Osteoblast (primary cell): ENCODE results near the gene MMP19. TPM values are rescaled to one million over a fixed set of nuclear protein-coding genes. Genes with fewer than 3 reads are reported as not detected.

Source experiments
- DNase-seq: peaks from one replicate; pipeline ENCODE4 v3.0.0; 2011; ENCODE audit warnings: low spot score, mixed read lengths; ENCODE audit not compliant: insufficient read length; ENCODE audit errors: missing footprints
- H2AFZ ChIP-seq: 2 replicates; pipeline ENCODE4 v1.6.0; 2011; ENCODE audit warnings: mild to moderate bottlenecking, low read length
- H3K27ac ChIP-seq: 2 replicates; pipeline ENCODE4 v1.5.1; 2011; ENCODE audit warnings: mild to moderate bottlenecking, low read depth, low read length, moderate library complexity
- H3K27me3 ChIP-seq: 2 replicates; pipeline ENCODE4 v1.6.0; 2012; ENCODE audit warnings: mild to moderate bottlenecking, control low read depth, inconsistent platforms, low read length, moderate library complexity; ENCODE audit not compliant: insufficient read depth
- H3K36me3 ChIP-seq: 2 replicates; pipeline ENCODE4 v1.5.1; 2011; ENCODE audit warnings: mild to moderate bottlenecking, low read length, control low read depth, moderate library complexity; ENCODE audit not compliant: insufficient read depth
- H3K4me1 ChIP-seq: 2 replicates; pipeline ENCODE4 v1.5.1; 2011; ENCODE audit warnings: mild to moderate bottlenecking, low read length, control low read depth, moderate library complexity; ENCODE audit not compliant: insufficient read depth
- H3K4me2 ChIP-seq: 2 replicates; pipeline ENCODE4 v1.6.0; 2011; ENCODE audit warnings: mild to moderate bottlenecking, low read length; ENCODE audit not compliant: insufficient read depth
- H3K4me3 ChIP-seq: fragments of 200-600 bp; sonication (generic); 3 replicates; pipeline ENCODE4 v1.5.1; 2012; ENCODE audit warnings: mild to moderate bottlenecking, low read length, inconsistent platforms; ENCODE audit not compliant: insufficient read depth
- H3K79me2 ChIP-seq: 2 replicates; pipeline ENCODE4 v1.6.0; 2012; ENCODE audit warnings: mild to moderate bottlenecking, low read length, control low read depth, inconsistent platforms; ENCODE audit not compliant: insufficient read depth
- H3K9me3 ChIP-seq: 2 replicates; pipeline ENCODE4 v1.5.1; 2011; ENCODE audit warnings: low read depth, low read length, control low read depth
- H4K20me1 ChIP-seq: 2 replicates; pipeline ENCODE4 v1.6.0; 2012; ENCODE audit warnings: mild to moderate bottlenecking, low read length, control low read depth; ENCODE audit not compliant: insufficient read depth
- CTCF ChIP-seq: IDR thresholded peaks from 2 replicates; pipeline ENCODE4 v1.5.1; 2011; ENCODE audit warnings: mild to moderate bottlenecking, low read depth, low read length, moderate library complexity; ENCODE audit errors: extremely low read depth
- total RNA-seq: library from RNA; depleted of rRNA; stranded (reverse); fragments of >200 nt; gene quantifications from 2 replicates; pipeline ENCODE4 v1.2.3, GENCODE V29; 2012

The MMP19 gene
- total RNA-seq, 1 donor = 13.0 TPM

GRCh38 chr12:55862286-55862685 lies 19.6 kb upstream of the MMP19 start:
- no peak for DNase-seq
- H3K79me2 ChIP-seq = no peaks in the 10 kb centered on the region

GRCh38 chr12:55861871-55862270 lies 19.1 kb upstream of the MMP19 start:
- no peak for DNase-seq

More at GRCh38 chr12:55862286-55862685, 19.6 kb upstream of the MMP19 start:
- H4K20me1 ChIP-seq = no peaks in the 10 kb centered on the region
- no peak overlapping the region for H3K27ac ChIP-seq
- TF ChIP-seq CTCF = no peak
- H3K36me3 ChIP-seq = no peaks in the 10 kb centered on the region
- no peak overlapping the region for H2AFZ ChIP-seq
- no peaks in the 10 kb centered on the region for H3K4me1 ChIP-seq
- no peaks in the 10 kb centered on the region for H3K9me3 ChIP-seq
- no peak overlapping the region for H3K4me2 ChIP-seq
- H3K27me3 ChIP-seq = no peaks in the 10 kb centered on the region
- no peak overlapping the region for H3K4me3 ChIP-seq

GRCh38 chr12:55861396-55861795 lies 18.7 kb upstream of the MMP19 start:
- no peaks in the 10 kb centered on the region for H3K36me3 ChIP-seq
- H2AFZ ChIP-seq = no peak overlapping the region
- no peaks in the 10 kb centered on the region for H3K9me3 ChIP-seq
- no peak for DNase-seq
- no peak overlapping the region for H3K4me3 ChIP-seq
- H3K27me3 ChIP-seq = no peaks in the 10 kb centered on the region
- H3K4me2 ChIP-seq = no peak overlapping the region
- no peaks in the 10 kb centered on the region for H4K20me1 ChIP-seq
- no peaks in the 10 kb centered on the region for H3K4me1 ChIP-seq
- no peak for TF ChIP-seq CTCF
- no peak overlapping the region for H3K27ac ChIP-seq
- no peaks in the 10 kb centered on the region for H3K79me2 ChIP-seq

More at GRCh38 chr12:55861871-55862270, 19.1 kb upstream of the MMP19 start:
- Histone ChIP-seq H3K4me1 (no peaks in the 10 kb centered on the region), H3K4me2 (no peak overlapping the region), H3K27ac (no peak overlapping the region), H3K9me3 (no peaks in the 10 kb centered on the region), H3K4me3 (no peak overlapping the region), H2AFZ (no peak overlapping the region), H3K27me3 (no peaks in the 10 kb centered on the region), H4K20me1 (no peaks in the 10 kb centered on the region), H3K36me3 (no peaks in the 10 kb centered on the region), H3K79me2 (no peaks in the 10 kb centered on the region)
- no peak for TF ChIP-seq CTCF

GRCh38 chr12:55852740-55853139 lies 10.0 kb upstream of the MMP19 start:
- Histone ChIP-seq H3K4me2 (no peak overlapping the region), H3K9me3 (no peaks in the 10 kb centered on the region), H3K36me3 (no peaks in the 10 kb centered on the region), H4K20me1 (no peaks in the 10 kb centered on the region), H3K4me1 (peaks cover 26% of the 10 kb centered on the region), H2AFZ (no peak overlapping the region), H3K4me3 (no peak overlapping the region), H3K79me2 (no peaks in the 10 kb centered on the region), H3K27ac (no peak overlapping the region), H3K27me3 (no peaks in the 10 kb centered on the region)
- no peak for TF ChIP-seq CTCF
- DNase-seq = no peak
